Stimulated activated CD8-positive, alpha-beta memory T cell treated with anti-CD3 and anti-CD28 coated beads, Interleukin-7, amount 100 ng/mL, for 48 hours (primary cell): ENCODE results near the gene SUCLG1.

Experiments used
- DNase-seq, 2 donors: peaks; one replicate each; pipeline ENCODE4 v3.0.0-alpha.2; 2020; ENCODE audit warnings: low read depth in 1 of 2; ENCODE audit errors: extremely low read depth in 1 of 2

Gene SUCLG1

GRCh38 chr2:84467389-84467788, 8.3 kb upstream of the SUCLG1 start:
- DNase-seq: no peak

- no peak for DNase-seq
Measured at GRCh38 chr2:84461310-84461709, 2.2 kb upstream of the SUCLG1 start.

- DNase-seq: no peak
Measured at GRCh38 chr2:84460670-84461069, 1.6 kb upstream of the SUCLG1 start.

GRCh38 chr2:84459944-84460429, 907 bp upstream of the SUCLG1 start:
- DNase-seq: no peak

GRCh38 chr2:84458551-84459017, 496 bp downstream of the SUCLG1 start:
- DNase-seq: no peak

- no peak for DNase-seq
Measured at GRCh38 chr2:84457686-84458085, 1.4 kb downstream of the SUCLG1 start.

- no peak for DNase-seq
Measured at GRCh38 chr2:84456156-84456555, 2.9 kb downstream of the SUCLG1 start.

GRCh38 chr2:84454581-84454980, 4.5 kb downstream of the SUCLG1 start:
- no peak for DNase-seq

GRCh38 chr2:84452624-84453023, 6.5 kb downstream of the SUCLG1 start:
- no peak for DNase-seq

GRCh38 chr2:84451579-84451978, 7.5 kb downstream of the SUCLG1 start:
- no peak for DNase-seq

GRCh38 chr2:84450288-84451227, 8.5 kb downstream of the SUCLG1 start:
- no peak for DNase-seq

GRCh38 chr2:84449711-84450110, 9.4 kb downstream of the SUCLG1 start:
- no peak for DNase-seq

GRCh38 chr2:84449055-84449454, 10.0 kb downstream of the SUCLG1 start:
- DNase-seq: no peak

- no peak for DNase-seq
Measured at GRCh38 chr2:84443477-84443876, 15.6 kb downstream of the SUCLG1 start.

GRCh38 chr2:84442888-84443287, 16.2 kb downstream of the SUCLG1 start:
- DNase-seq: no peak

- DNase-seq: no peak
Measured at GRCh38 chr2:84441505-84441904, 17.6 kb downstream of the SUCLG1 start.

- no peak for DNase-seq
Measured at GRCh38 chr2:84441036-84441435, 18.0 kb downstream of the SUCLG1 start.

- DNase-seq: no peak
Measured at GRCh38 chr2:84435345-84436025, 23.6 kb downstream of the SUCLG1 start.

- no peak for DNase-seq
Measured at GRCh38 chr2:84429328-84429727, 29.8 kb downstream of the SUCLG1 start.

- no peak for DNase-seq
Measured at GRCh38 chr2:84427235-84428138, 31.6 kb downstream of the SUCLG1 start.

GRCh38 chr2:84425310-84425709, 33.8 kb downstream of the SUCLG1 start:
- DNase-seq: no peak
